ENCODE measurements around the gene S100A2. TPM values are rescaled to one million over a fixed set of nuclear protein-coding genes. Genes with fewer than 3 reads are reported as not detected.

S100A2 gene
- 1 to 10 TPM in 2 of 4 donors, not detected in 2; 1.3 to 6.5 TPM for total RNA-seq

GRCh38 chr1:153565529-153566374, at the start of gene S100A2:
Gene S100A2, minus strand, starts transcription at chr1:153565844. Its CDS starts 1,967 bp downstream, at chr1:153563877.
- DNase-seq (ENCODE audit: low spot score) (peak; percentile 64), ATAC-seq (ENCODE audit: low FRiP score) (peak; percentile 68)
- TF ChIP-seq, protein P1, sequence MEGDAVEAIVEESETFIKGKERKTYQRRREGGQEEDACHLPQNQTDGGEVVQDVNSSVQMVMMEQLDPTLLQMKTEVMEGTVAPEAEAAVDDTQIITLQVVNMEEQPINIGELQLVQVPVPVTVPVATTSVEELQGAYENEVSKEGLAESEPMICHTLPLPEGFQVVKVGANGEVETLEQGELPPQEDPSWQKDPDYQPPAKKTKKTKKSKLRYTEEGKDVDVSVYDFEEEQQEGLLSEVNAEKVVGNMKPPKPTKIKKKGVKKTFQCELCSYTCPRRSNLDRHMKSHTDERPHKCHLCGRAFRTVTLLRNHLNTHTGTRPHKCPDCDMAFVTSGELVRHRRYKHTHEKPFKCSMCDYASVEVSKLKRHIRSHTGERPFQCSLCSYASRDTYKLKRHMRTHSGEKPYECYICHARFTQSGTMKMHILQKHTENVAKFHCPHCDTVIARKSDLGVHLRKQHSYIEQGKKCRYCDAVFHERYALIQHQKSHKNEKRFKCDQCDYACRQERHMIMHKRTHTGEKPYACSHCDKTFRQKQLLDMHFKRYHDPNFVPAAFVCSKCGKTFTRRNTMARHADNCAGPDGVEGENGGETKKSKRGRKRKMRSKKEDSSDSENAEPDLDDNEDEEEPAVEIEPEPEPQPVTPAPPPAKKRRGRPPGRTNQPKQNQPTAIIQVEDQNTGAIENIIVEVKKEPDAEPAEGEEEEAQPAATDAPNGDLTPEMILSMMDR (IDR thresholded peaks at IDR 0.05), result no peak

- no peak for ATAC-seq (ENCODE audit: low FRiP score)
- TF ChIP-seq, protein P1 (IDR thresholded peaks at IDR 0.05), result no peak
- no peak for DNase-seq (ENCODE audit: low spot score)
These were observed 49.8 kb upstream of the S100A2 start for GRCh38 chr1:153615406-153615805.

DNA sequence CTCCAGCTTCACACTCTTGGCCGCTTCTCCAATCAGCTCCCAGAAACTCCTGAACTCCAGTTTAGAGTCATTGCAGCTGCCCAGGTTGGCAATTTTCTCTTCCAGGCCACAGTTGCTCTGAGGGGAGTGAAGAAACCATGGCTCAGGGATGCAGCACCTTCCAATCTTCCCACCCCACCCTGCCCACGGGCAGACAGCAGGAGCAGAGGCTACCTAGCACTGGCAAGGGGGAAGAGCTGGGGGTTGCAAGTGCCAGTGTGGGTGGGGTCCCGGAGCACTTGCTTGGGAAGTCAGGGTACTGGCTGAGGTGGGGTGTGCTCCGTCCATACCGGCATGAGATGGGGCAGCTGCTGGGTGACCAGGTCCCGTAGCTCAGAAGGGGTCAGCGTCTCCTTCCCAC, 49.3 kb upstream of the S100A2 start:
- TF ChIP-seq, protein P1 (IDR thresholded peaks at IDR 0.05), result no peak
- no peak for DNase-seq (ENCODE audit: low spot score)
- no peak for ATAC-seq (ENCODE audit: low FRiP score)

- TF ChIP-seq, protein P1 (IDR thresholded peaks at IDR 0.05), result no peak
- DNase-seq (ENCODE audit: low spot score) (no peak), ATAC-seq (ENCODE audit: low FRiP score) (no peak)
These were observed 48.7 kb upstream of the S100A2 start for GRCh38 chr1:153614189-153614900.

GRCh38 chr1:153613406-153613805, 47.8 kb upstream of the S100A2 start:
- no peak for ATAC-seq (ENCODE audit: low FRiP score)
- TF ChIP-seq, protein P1 (IDR thresholded peaks at IDR 0.05), result no peak
- DNase-seq (ENCODE audit: low spot score), result no peak

GRCh38 chr1:153612755-153613331, 47.2 kb upstream of the S100A2 start, which contains the start of gene S100A16:
Gene S100A16, minus strand, starts transcription at chr1:153613137. Its CDS starts 4,986 bp downstream, at chr1:153608151.
- DNase-seq (ENCODE audit: low spot score) (no peak), ATAC-seq (ENCODE audit: low FRiP score) (peak; percentile 41)

More at GRCh38 chr1:153612755-153613331, 47.2 kb upstream of the S100A2 start, which contains the start of gene S100A16:
- TF ChIP-seq, protein P1 (IDR thresholded peaks at IDR 0.05), result no peak
